Mesodermal cell (in vitro differentiated cells): ENCODE measurements around the gene POLA1.
"Not testable (repeated sequence)": the region's sequence is repeated elsewhere in the genome, so short reads cannot be mapped to it uniquely, and the experiment has no call there.

Source experiments
- H3K27ac ChIP-seq: 2 replicates; pipeline ENCODE4 v1.7.0; 2013; ENCODE audit warnings: mild to moderate bottlenecking, low read depth, low read length, moderate library complexity; ENCODE audit not compliant: severe bottlenecking
- H3K36me3 ChIP-seq: 2 replicates; pipeline ENCODE4 v1.7.1; 2013; ENCODE audit warnings: mild to moderate bottlenecking, low read length, moderate library complexity; ENCODE audit not compliant: control insufficient read depth, insufficient read depth
- H3K4me1 ChIP-seq: one replicate; pipeline ENCODE4 v1.7.1; 2013; ENCODE audit warnings: mild to moderate bottlenecking, low read length; ENCODE audit not compliant: insufficient read depth, control insufficient read depth, poor library complexity, severe bottlenecking
- H3K4me3 ChIP-seq: 2 replicates; pipeline ENCODE4 v1.7.0; 2013; ENCODE audit warnings: low read length, control low read depth, mild to moderate bottlenecking; ENCODE audit not compliant: insufficient read depth, poor library complexity, severe bottlenecking; ENCODE audit errors: extremely low read depth
- H3K9me3 ChIP-seq: 2 replicates; pipeline ENCODE4 v1.7.1; 2013; ENCODE audit warnings: mild to moderate bottlenecking, low read length, moderate library complexity; ENCODE audit not compliant: control insufficient read depth
- WGBS, 2 experiments: methylation state at CpG; one replicate each; pipeline ENCODE4 v1.1.5; 2013; ENCODE audit warnings: missing lambda C conversion rate in 2 of 2; ENCODE audit not compliant: insufficient coverage in 2 of 2; 5-methylcytosine and 5-hydroxymethylcytosine counted together

Gene POLA1

DNA sequence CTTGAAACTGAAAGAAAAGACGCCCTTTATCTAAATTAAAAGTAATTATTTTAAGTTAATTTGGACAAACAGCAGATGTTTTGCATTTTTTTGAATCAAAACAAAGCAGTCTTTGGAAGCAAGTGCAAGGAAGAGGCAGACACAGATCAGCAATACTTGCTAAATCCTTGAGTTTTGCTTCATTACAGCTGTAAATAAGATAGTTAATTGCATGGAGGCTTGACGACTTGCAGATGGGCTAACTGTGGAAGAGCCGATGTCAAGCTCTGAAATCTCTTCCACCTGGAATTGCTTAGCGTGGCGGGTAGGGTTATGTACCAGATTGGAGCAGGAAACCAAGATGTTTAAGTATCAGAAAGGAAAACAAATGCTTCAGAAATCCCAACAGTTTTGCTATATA, 148.8 kb downstream of the POLA1 start:
- no peak overlapping the region for H3K4me3 ChIP-seq
- H3K4me1 ChIP-seq: no peaks in the 10 kb centered on the region
- peaks cover 2% of the 10 kb centered on the region for H3K36me3 ChIP-seq
- H3K9me3 ChIP-seq: no peaks in the 10 kb centered on the region
- 100% methylated on average over 2 of the region's 5 CpGs; no CpG with 5 or more reads in 1 of the 2 experiments for WGBS, 2 experiments
- no peak overlapping the region for H3K27ac ChIP-seq

GRCh38 chrX:24846550-24847150, 152.9 kb downstream of the POLA1 start:
- peaks cover 8% of the 10 kb centered on the region for H3K36me3 ChIP-seq
- H3K4me1 ChIP-seq: no peaks in the 10 kb centered on the region
- H3K27ac ChIP-seq: no peak overlapping the region
- H3K4me3 ChIP-seq: no peak overlapping the region
- 100% methylated on average over 1 of the region's 3 CpGs; no CpG with 5 or more reads in 1 of the 2 experiments for WGBS, 2 experiments
- H3K9me3 ChIP-seq: no peaks in the 10 kb centered on the region

GRCh38 chrX:24851289-24851688, 157.6 kb downstream of the POLA1 start:
- 89 to 100% methylated on average over 3 of the region's 6 CpGs for WGBS, 2 experiments

DNA sequence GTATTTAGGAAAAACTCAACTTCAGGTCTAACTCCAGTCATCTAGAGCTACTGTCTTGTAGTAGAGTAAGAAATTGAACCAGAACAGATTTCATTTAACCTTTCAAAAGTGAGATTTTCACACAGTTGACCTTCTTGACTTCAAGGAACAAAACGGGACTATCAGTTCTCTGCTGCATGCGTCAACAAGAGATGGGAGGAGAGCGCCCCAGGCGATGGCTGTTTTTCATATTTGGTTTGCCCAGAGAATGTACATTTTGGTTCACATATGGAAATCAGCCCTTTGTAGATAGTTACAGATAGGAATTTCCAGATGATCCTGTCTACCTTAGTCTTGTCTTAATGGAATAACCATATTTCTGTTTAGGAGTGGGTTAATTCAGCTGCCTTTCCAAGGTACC, 158.1 kb downstream of the POLA1 start:
- Histone ChIP-seq H3K4me1 (no peaks in the 10 kb centered on the region), H3K9me3 (no peaks in the 10 kb centered on the region), H3K27ac (no peak overlapping the region), H3K36me3 (peaks cover 15% of the 10 kb centered on the region), H3K4me3 (no peak overlapping the region)
- WGBS, 2 experiments: 92% methylated on average over 2 of the region's 4 CpGs; no CpG with 5 or more reads in 1 of the 2 experiments

More at GRCh38 chrX:24851289-24851688, 157.6 kb downstream of the POLA1 start:
- no peaks in the 10 kb centered on the region for H3K4me1 ChIP-seq
- peaks cover 15% of the 10 kb centered on the region for H3K36me3 ChIP-seq
- H3K4me3 ChIP-seq: no peak overlapping the region
- no peaks in the 10 kb centered on the region for H3K9me3 ChIP-seq
- no peak overlapping the region for H3K27ac ChIP-seq

GRCh38 chrX:24858004-24858746, 164.5 kb downstream of the POLA1 start:
- no peak overlapping the region for H3K4me3 ChIP-seq
- no peak overlapping the region for H3K27ac ChIP-seq
- H3K36me3 ChIP-seq: peaks cover 7% of the 10 kb centered on the region
- no peaks in the 10 kb centered on the region for H3K4me1 ChIP-seq
- WGBS, 2 experiments: 93 to 100% methylated on average over 2 of the region's 4 CpGs
- H3K9me3 ChIP-seq: no peaks in the 10 kb centered on the region

DNA sequence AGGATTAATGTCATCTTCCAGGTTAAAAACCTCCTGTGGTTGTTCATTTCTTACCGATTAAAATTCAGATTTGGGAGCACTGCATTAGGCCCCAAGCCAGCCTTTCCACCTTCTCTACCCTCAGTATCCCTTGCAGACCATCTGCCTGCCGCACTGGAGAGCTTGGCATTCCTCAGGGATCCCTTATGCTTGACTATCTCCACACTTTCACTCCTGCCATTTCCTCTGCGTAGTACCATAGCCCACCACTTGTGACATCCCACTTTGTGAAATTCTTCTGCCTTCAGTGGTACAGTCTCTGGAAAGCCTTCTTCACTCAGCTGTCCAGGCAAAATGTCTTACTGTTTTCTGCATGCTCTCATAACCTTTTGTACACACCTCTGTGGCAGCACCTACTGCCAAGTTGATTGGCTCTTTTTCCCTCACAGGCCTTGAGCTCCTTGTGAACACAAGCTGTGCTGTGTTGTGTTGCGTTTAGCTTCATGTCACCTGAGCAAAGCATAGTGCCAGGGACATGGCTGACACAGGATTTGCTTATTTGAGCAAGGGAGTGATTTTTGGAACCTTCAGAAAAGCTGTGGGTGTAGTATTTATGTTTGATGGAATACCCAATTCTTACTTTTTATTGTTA, 165.6 kb downstream of the POLA1 start:
- 86 to 88% methylated on average over 1 to 2 of the region's 4 CpGs for WGBS, 2 experiments

GRCh38 chrX:24860140-24860539, 166.4 kb downstream of the POLA1 start:
- Histone ChIP-seq H3K36me3 (peaks cover 7% of the 10 kb centered on the region), H3K4me3 (no peak overlapping the region), H3K9me3 (no peaks in the 10 kb centered on the region), H3K4me1 (no peaks in the 10 kb centered on the region), H3K27ac (no peak overlapping the region)

More for the DNA sequence above, 165.6 kb downstream of the POLA1 start:
- no peak overlapping the region for H3K4me3 ChIP-seq
- no peaks in the 10 kb centered on the region for H3K4me1 ChIP-seq
- H3K36me3 ChIP-seq: peaks cover 7% of the 10 kb centered on the region
- no peak overlapping the region for H3K27ac ChIP-seq
- no peaks in the 10 kb centered on the region for H3K9me3 ChIP-seq

DNA sequence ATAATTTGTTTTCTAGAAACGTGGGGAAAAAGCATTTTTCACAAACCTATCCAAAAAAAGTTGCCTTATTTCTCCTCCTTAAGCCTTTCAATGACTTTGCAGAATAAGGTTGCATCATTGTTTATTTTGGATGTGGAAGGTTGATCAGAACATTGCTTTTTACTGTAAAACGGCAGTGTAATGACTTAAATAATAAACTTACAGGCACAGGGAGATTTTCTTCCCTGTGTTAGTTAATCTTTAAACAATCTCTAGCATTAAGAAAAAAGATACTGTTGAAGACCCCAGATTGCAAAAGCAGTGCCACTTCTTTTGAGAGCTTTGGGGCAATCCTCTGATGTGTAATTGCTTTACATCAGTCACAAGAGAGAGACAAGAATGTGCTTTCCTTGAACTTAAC, 168.6 kb downstream of the POLA1 start:
- Histone ChIP-seq H3K36me3 (peaks cover 4% of the 10 kb centered on the region), H3K4me3 (no peak overlapping the region), H3K4me1 (no peaks in the 10 kb centered on the region), H3K9me3 (no peaks in the 10 kb centered on the region), H3K27ac (no peak overlapping the region)
- no CpG with 5 or more reads among the region's 2 CpGs for WGBS, 2 experiments

DNA sequence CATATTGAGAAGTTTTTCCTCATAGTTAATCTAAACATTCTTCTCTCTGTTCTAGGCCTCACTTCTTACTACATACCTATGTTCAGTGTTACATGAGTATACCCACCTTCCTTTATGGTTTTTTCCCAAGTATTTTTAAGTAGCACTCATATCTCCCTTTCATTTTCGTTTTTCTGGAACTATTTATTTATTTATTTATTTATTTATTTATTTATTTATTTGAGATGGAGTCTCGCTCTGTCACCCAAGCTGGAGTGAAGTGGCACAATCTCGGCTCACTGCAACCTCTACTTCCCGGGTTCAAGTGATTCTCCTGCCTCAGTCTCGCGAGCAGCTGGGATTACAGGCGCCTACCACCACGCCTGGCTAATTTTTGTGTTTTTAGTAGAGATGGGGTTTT, 170.1 kb downstream of the POLA1 start:
- not testable (repeated sequence) for H3K4me3 ChIP-seq, H3K27ac ChIP-seq, H3K36me3 ChIP-seq, H3K9me3 ChIP-seq, H3K4me1 ChIP-seq
- WGBS, 2 experiments: 100% methylated on average over 2 of the region's 8 CpGs; no CpG with 5 or more reads in 1 of the 2 experiments

DNA sequence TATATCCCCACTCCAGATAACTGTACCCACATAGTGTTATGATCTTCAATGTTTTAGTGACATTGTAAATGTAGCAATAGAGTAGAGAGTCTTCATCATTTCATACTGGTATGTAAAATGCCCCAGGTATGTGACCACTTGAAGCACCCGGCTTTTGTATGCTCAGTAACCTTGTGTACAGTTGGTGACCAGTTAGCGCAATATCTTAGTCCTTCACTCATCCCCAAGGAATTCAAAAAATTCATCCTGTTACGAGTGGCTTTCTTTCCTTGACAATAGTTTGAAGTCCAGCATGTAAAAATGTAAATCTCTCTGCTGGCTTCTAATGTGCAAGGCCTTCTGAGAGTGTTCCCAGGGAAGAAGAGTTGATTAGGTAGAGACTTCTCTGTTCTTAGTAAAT, 176.4 kb downstream of the POLA1 start:
- Histone ChIP-seq H3K4me3 (no peak overlapping the region), H3K36me3 (no peaks in the 10 kb centered on the region), H3K9me3 (no peaks in the 10 kb centered on the region), H3K4me1 (peaks cover 3% of the 10 kb centered on the region), H3K27ac (no peak overlapping the region)
- 100% methylated on average over 2 of the region's 3 CpGs; no CpG with 5 or more reads in 1 of the 2 experiments for WGBS, 2 experiments
